Measurements from ENCODE around the gene PCGF1.

DNA sequence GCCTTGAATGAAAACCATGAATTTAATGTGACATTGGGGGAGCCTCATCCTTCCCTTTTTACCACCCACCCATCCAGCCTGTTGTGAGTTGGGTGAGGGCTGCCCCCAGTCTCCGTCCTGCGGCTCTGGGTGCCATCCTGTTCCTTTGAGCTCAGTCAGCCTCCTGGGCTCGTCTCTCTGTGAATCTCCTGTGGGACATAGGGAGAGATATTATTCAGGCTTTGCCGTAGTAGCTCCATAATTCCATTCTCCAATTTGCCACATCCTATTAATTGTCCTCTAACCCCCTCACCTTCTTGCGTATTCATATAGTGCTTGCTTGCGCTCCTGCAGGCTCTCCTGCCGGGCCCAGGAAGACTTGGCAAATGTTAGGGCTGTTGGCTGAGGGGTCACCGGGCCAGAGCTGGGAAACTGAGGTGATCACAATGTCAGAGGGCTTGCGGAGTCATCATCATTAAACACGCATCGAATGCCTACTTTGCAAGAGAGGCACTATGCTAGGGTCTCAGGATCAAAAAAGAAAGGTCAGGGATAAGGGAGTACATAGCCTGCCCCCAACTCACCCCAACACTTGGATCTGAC is 19.2 kb upstream of the PCGF1 start:
- TF ChIP-seq SIN3A (IDR thresholded peaks at IDR 0.05; ENCODE audit: borderline replicate concordance, insufficient read depth, low read length) = no peak
- TF ChIP-seq, protein P1, sequence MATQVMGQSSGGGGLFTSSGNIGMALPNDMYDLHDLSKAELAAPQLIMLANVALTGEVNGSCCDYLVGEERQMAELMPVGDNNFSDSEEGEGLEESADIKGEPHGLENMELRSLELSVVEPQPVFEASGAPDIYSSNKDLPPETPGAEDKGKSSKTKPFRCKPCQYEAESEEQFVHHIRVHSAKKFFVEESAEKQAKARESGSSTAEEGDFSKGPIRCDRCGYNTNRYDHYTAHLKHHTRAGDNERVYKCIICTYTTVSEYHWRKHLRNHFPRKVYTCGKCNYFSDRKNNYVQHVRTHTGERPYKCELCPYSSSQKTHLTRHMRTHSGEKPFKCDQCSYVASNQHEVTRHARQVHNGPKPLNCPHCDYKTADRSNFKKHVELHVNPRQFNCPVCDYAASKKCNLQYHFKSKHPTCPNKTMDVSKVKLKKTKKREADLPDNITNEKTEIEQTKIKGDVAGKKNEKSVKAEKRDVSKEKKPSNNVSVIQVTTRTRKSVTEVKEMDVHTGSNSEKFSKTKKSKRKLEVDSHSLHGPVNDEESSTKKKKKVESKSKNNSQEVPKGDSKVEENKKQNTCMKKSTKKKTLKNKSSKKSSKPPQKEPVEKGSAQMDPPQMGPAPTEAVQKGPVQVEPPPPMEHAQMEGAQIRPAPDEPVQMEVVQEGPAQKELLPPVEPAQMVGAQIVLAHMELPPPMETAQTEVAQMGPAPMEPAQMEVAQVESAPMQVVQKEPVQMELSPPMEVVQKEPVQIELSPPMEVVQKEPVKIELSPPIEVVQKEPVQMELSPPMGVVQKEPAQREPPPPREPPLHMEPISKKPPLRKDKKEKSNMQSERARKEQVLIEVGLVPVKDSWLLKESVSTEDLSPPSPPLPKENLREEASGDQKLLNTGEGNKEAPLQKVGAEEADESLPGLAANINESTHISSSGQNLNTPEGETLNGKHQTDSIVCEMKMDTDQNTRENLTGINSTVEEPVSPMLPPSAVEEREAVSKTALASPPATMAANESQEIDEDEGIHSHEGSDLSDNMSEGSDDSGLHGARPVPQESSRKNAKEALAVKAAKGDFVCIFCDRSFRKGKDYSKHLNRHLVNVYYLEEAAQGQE (IDR thresholded peaks at IDR 0.05; ENCODE audit: insufficient read depth in 1 of 2, low read depth in 2 of 2, low read length in 2 of 2) = no peak
- no peak for TF ChIP-seq POLR2AphosphoS5 (IDR thresholded peaks at IDR 0.05; ENCODE audit: low read depth, low read length)
